ENCODE results near the gene TXNRD2. TPM values are rescaled to one million over a fixed set of nuclear protein-coding genes. Genes with fewer than 3 reads are reported as not detected.

Gene TXNRD2
- total RNA-seq, 1 experiment from 2014 or later: 22.9 TPM

DNA sequence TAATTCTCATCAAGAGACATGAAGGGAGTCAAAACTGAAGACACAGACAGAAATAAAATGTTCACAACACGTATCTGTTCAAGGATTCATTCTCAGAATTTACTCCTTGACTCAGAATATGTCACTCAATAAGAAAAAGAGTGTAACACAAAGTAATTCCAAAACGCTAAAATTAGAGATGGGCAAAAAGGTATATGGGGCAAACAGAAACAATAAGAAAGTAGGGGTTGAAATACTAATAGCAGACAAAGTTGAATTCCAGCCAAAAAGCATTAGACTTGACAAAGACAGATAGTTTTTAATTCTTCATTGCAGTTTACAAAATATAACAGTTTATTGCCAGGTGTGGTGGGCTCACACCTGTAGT, 113.6 kb downstream of the TXNRD2 start:
- H2BK12ac ChIP-seq (ENCODE audit: insufficient read length, low read depth, low read length): no peak overlapping the region
- peaks cover 0 to 5% of the 10 kb centered on the region in 2 experiments; a peak in 2 of 4 replicates for H3K4me1 Mint-ChIP-seq
- H3K9me3 Mint-ChIP-seq: peaks cover 0 to 3% of the 10 kb centered on the region in 2 experiments; a peak in 3 of 5 replicates
- H2BK20ac ChIP-seq (ENCODE audit: low read depth, low read length, poor library complexity, severe bottlenecking): no peak overlapping the region
- no peaks in the 10 kb centered on the region for H3K79me1 ChIP-seq (ENCODE audit: insufficient read depth, low read depth, low read length, poor library complexity, severe bottlenecking)
- no peak for DNase-seq
- H3K27me3 Mint-ChIP-seq (ENCODE audit: low read depth): no peaks in the 10 kb centered on the region; the same call in 1 of the 2 replicates
- H3K23ac ChIP-seq (ENCODE audit: insufficient read length, low read depth, low read length): no peak overlapping the region
- no peaks in the 10 kb centered on the region for H4K20me1 ChIP-seq (ENCODE audit: control insufficient read depth, insufficient read depth, insufficient read length)
- no peak for TF ChIP-seq CTCF (conservative IDR thresholded peaks at IDR 0.05)
- H2BK5ac ChIP-seq (ENCODE audit: insufficient read length, low read length): no peak overlapping the region
- no peak overlapping the region for H3K14ac ChIP-seq (ENCODE audit: insufficient read depth, low read length)
- H3K4me2 ChIP-seq (ENCODE audit: insufficient read depth, insufficient read length, low read length): no peak overlapping the region
- no peak overlapping the region for H3T11ph ChIP-seq (ENCODE audit: low read length)
- H3K56ac ChIP-seq (ENCODE audit: insufficient read length, low read depth, low read length): no peak overlapping the region
- no peak overlapping the region for H4K91ac ChIP-seq (ENCODE audit: insufficient read length, low read depth, low read length)
- no peaks in the 10 kb centered on the region for H3K27me3 ChIP-seq (ENCODE audit: insufficient read depth, low read length)
- H4K5ac ChIP-seq (ENCODE audit: insufficient read length, low read depth, low read length): no peak overlapping the region
- no peak overlapping the region for H3K27ac ChIP-seq (ENCODE audit: insufficient read length, low read depth, low read length)
- H3K27ac Mint-ChIP-seq: no peak overlapping the region
- peaks cover 0 to 6% (median 5%) of the 10 kb centered on the region in 3 experiments; a peak in 4 of 7 replicates for H3K36me3 Mint-ChIP-seq (ENCODE audit: insufficient read depth in 1 of 3, low read depth in 3 of 3)
- no peaks in the 10 kb centered on the region for H3K4me1 ChIP-seq (ENCODE audit: insufficient read depth, low read length)
- WGBS (ENCODE audit: extremely low coverage, insufficient read length, low lambda C conversion rate): no CpG with 5 or more reads among the region's 2 CpGs
- no peak overlapping the region for H2AFZ ChIP-seq (ENCODE audit: low read length)
- H3K18ac ChIP-seq (ENCODE audit: insufficient read length, low read depth, low read length): no peak overlapping the region
- H2BK120ac ChIP-seq (ENCODE audit: low read depth, low read length, poor library complexity, severe bottlenecking): no peak overlapping the region
- no peaks in the 10 kb centered on the region for H3K23me2 ChIP-seq (ENCODE audit: insufficient read length, low read depth, low read length, poor library complexity, severe bottlenecking)
- H3K4ac ChIP-seq (ENCODE audit: low read depth, low read length): no peak overlapping the region
- H3K4me3 Mint-ChIP-seq: no peak overlapping the region
- H4K8ac ChIP-seq (replicated peaks; ENCODE audit: insufficient read length, low read depth, low read length): no peak overlapping the region
- no peaks in the 10 kb centered on the region for H3K79me2 ChIP-seq (ENCODE audit: insufficient read depth, low read length)
- H2BK15ac ChIP-seq (ENCODE audit: low read depth, low read length): no peak overlapping the region
- no peak overlapping the region for H2AK5ac ChIP-seq (ENCODE audit: insufficient read length, low read length)
- H3K9me3 ChIP-seq (ENCODE audit: control insufficient read depth, low read depth, low read length): no peaks in the 10 kb centered on the region
- H3K9ac ChIP-seq (ENCODE audit: extremely low read depth, insufficient read length, low read length): no peak overlapping the region
